Retina (tissue), 1 donor: ENCODE measurements around the gene CX3CR1.
"Not testable (repeated sequence)": the region's sequence is repeated elsewhere in the genome, so short reads cannot be mapped to it uniquely, and the experiment has no call there.

ENCODE experiments used
- DNase-seq: peaks from one replicate; pipeline ENCODE4 v3.0.0-alpha.2; 2016

Gene CX3CR1

GRCh38 chr3:39264053-39264452, 15.8 kb downstream of the CX3CR1 start:
- DNase-seq = no peak

- no peak for DNase-seq
These were observed 16.3 kb downstream of the CX3CR1 start for GRCh38 chr3:39263576-39263975.

DNA sequence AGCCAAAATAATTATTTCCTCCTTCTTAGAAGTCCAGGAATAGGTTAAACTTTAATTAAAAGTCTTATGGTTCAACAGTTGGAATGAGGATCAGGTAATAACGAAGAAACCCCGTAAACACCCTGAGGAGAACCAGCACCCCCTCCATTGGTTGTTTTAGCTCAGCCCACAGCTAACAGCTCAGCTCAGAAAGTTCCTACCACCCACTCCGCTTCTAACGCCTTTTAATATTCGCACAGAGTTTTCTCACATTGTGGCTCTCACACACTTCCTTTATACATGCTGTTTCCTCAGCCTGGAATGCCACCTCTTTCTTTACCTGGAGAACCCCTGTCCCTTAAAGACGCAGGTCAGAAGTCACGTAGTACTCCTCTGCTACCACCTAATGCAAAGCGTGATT, 17.0 kb downstream of the CX3CR1 start:
- no peak for DNase-seq

DNA sequence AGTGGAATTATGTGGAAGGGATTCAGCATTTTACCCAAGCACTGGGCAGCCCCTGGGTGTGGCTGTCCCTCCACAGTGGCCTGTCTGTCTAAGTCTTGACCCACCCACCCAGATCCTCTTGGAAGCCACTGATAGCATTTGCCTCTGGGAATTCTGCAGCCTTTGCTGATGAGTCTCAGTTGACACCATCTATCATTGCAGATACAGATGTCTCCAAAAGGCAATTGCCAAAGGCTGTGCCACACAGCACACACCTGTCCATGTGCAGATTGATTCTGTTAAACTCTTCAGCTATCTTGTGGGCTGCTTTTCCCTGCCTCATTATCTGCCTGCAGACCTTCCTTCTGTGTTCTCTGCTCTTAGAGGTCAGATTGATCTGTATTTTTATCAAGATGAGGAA, 18.1 kb downstream of the CX3CR1 start:
- no peak for DNase-seq

- no peak for DNase-seq
These were observed 18.9 kb downstream of the CX3CR1 start for GRCh38 chr3:39260957-39261356.

DNA sequence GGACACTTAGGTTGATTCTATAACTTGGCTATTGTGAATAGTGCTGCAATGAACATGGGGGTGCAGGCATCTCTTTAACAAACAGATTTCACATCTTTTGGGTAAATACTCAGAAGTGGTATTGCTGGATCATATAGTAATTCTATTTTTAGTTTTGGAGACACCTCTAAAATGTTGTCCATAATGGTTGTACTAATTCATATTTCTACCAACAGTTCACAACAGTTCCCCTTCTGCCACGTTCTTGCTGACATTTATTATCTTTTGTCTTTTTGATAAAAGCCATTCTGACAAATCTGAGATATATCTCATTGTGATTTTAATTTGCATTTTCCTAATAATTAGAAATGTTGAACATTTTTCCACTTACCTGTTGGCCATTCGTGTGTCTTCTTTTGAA, 19.5 kb downstream of the CX3CR1 start:
- DNase-seq = no peak

GRCh38 chr3:39255503-39256325, 24.1 kb downstream of the CX3CR1 start:
- DNase-seq = no peak

GRCh38 chr3:39254806-39255449, 24.9 kb downstream of the CX3CR1 start:
- no peak for DNase-seq

DNA sequence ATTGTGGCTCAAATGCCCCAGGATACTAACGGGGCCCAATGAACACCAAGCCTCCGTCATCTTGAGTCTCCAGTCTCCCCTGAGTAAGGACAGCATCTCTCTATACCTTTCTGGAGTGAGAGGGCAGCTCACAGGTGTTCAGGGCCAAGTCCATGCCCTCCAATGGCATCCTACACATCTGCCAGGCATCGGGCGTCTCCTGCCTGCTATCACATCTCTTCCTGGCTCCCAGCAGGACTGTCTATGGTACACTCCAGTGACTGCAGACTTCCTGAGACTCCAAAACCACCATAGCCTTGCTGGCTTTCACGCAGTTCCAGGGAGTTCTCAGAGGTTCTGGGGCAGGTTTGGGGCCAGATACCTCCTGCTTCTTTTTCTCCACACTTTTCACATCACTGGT, 28.3 kb downstream of the CX3CR1 start:
- no peak for DNase-seq

DNA sequence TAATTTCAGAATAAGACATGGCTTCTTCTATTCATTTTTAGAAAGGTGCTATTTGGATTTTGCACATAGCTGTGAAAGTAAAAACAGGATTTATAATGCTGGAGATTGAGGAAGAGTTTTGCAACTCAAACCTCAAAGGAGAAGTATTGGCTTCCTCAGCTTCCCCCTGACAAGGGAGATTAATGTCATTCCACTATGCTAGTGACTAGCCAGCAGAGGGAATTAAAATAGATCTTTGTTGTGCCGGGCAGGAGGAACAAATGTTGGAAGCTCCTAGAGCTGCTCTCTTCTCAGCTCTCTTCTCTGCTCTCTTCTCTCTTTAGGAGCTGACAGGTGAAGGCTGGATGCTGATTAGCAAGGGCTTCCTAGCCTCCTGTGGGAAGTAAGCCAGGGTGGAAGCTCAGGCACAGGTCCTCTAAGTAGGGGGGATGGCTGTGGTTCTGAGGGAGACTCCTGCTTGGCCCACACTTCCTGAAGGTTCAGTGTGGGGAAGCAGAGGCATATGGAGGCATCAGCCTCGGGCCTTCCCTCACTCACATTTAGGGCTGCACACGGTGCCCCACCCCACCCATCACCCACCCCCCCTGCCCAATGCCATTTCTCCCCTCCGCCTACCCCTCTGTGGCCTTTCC, 29.6 kb downstream of the CX3CR1 start:
- DNase-seq = no peak

DNA sequence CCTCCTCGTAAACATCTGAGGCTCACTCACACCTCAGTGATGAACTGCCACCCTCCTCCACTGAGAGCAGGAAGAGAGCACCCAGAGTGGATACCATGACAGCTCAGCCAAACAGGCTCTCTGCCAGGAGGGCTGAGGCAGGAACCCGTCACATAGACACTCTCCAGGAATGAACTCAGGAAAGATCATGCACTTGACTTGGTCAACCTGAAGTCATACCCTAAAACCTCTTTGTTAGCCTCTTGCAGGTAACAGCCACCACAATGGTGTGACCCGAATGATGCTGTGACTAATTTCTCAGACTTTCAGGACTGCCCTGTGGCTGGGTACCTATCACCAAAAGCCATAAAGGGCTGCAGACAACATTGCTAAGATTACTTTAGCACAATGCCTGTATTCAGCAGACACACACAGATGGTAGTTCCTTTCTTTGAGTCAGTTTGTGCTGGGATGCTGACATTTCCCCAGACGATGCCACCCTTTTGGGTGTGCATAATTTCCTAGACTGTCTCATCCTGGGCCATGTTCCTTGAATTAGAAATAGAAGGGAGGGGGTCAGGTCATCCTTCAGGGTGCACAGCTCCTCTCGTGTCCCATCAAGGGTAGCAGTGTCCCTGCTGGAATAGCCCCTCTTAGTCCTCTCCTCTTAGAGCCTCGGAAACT, 30.3 kb downstream of the CX3CR1 start:
- DNase-seq = no peak

- no peak for DNase-seq
These were observed 38.3 kb downstream of the CX3CR1 start for GRCh38 chr3:39241561-39241960.

DNA sequence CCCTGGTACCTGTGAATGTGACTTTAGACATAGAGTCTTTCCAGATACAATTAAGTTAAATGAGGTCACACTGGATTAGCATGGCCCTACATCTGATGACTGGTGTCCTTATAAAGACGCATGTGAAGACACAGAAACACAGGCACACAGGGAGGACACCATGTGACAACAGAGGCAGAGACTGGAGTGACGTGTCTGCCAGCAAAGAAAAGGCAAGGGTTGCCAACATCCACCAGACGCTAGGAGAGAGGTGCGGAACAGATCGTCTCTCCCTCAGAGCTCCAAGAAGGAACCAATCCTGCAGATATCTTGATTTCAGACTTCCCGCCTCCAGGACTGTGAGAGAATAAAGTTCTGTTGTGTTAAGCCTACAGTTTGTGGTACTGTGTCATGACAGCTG, 42.8 kb downstream of the CX3CR1 start:
- DNase-seq = no peak

- DNase-seq = no peak
These were observed 45.2 kb downstream of the CX3CR1 start for GRCh38 chr3:39234651-39235050.

DNA sequence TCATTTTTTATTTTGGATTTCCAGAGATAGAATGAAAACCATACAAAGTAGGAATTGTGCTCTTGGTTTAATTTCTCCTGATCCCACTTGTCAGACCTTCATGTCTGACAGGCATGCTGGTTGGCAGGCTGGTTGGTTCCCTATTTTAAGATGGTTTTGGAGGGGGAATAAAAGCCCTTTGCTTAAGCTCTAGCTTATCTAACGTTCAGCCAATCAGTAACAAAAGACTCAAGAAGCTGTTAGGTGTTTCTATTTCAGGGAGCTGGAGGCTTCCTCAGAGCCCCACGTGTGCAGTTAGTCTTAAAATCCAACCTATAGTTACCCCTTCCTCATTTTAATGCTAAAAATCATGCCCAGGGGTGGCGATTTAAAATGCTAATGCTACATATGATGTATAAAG, 47.0 kb downstream of the CX3CR1 start:
- DNase-seq = no peak

DNA sequence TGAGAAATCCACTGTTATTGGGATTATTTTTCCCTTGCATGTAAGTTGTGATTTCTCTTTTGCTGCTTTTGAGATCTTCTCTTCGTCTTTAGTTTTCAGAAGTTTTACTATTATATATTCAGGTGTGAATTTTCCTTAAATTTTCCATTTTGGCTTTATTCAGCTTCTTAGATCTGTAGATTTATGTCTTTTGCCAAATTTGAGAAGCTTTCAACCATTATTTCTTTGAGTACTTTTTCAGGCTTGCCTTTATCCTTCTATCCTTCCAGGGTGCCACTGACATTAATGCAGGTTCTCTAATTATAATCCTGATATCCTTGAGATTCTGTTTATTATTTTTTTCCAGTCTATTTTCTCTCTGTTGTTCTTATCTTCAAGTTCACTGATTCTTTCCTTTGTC, 49.4 kb downstream of the CX3CR1 start:
- no peak for DNase-seq

- no peak for DNase-seq
These were observed 51.3 kb downstream of the CX3CR1 start for GRCh38 chr3:39228496-39228895.

DNA sequence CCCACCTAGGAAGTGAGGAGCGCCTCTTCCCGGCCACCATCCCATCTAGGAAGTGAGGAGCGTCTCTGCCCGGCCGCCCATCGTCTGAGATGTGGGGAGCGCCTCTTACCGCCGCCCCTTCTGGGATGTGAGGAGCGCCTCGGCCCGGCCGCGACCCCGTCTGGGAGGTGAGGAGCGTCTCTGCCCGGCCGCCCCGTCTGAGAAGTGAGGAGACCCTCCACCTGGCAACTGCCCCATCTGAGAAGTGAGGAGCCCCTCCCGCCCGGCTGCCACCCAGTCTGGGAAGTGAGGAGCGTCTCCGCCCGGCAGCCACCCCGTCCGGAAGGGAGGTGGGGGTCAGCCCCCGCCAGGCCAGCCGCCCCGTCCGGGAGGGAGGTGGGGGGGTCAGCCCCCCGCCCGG, 52.2 kb downstream of the CX3CR1 start:
- not testable (repeated sequence) for DNase-seq

GRCh38 chr3:39226106-39226741, 53.6 kb downstream of the CX3CR1 start:
- DNase-seq = no peak

DNA sequence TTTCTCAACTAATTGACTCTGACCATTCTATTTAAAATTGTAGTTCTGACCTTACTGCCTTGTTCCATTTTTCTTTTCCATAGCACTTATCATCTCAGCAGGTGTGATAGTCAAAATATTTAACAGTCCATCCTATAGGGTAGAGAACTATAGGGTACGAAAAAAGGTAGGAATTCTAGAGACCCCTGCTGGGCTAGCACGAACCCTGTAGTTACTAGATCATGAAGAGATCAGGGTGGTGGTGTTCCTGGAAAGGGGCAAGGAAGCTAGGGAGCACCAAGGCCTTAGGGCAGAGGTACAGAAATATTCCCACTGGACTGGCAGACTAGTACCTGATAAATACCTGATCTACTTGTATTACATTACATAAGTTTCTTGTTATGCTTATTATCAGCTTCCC, 55.5 kb downstream of the CX3CR1 start:
- no peak for DNase-seq

GRCh38 chr3:39222939-39223338, 56.9 kb downstream of the CX3CR1 start:
- DNase-seq = no peak

- DNase-seq = no peak
These were observed 57.4 kb downstream of the CX3CR1 start for GRCh38 chr3:39222462-39222861.

GRCh38 chr3:39221141-39221530, 58.7 kb downstream of the CX3CR1 start:
- DNase-seq = no peak
